ENCODE results near the gene GRM5.

- TF ChIP-seq, protein P1, sequence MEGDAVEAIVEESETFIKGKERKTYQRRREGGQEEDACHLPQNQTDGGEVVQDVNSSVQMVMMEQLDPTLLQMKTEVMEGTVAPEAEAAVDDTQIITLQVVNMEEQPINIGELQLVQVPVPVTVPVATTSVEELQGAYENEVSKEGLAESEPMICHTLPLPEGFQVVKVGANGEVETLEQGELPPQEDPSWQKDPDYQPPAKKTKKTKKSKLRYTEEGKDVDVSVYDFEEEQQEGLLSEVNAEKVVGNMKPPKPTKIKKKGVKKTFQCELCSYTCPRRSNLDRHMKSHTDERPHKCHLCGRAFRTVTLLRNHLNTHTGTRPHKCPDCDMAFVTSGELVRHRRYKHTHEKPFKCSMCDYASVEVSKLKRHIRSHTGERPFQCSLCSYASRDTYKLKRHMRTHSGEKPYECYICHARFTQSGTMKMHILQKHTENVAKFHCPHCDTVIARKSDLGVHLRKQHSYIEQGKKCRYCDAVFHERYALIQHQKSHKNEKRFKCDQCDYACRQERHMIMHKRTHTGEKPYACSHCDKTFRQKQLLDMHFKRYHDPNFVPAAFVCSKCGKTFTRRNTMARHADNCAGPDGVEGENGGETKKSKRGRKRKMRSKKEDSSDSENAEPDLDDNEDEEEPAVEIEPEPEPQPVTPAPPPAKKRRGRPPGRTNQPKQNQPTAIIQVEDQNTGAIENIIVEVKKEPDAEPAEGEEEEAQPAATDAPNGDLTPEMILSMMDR (IDR thresholded peaks at IDR 0.05): no peak
- no peak for TF ChIP-seq EZH2 (IDR thresholded peaks at IDR 0.05; ENCODE audit: borderline replicate concordance, insufficient read depth, low read depth, low read length, poor library complexity, severe bottlenecking)
Measured at GRCh38 chr11:88495836-88496235, 569.9 kb downstream of the GRM5 start.
